Raji (cell line): Measurements from ENCODE around the gene LAMB4.

ENCODE experiments used
- POLR2A ChIP-seq: IDR thresholded peaks from 2 replicates; pipeline ENCODE4 v1.6.1; 2011; ENCODE audit warnings: low read depth, low read length, control low read depth; ENCODE audit not compliant: insufficient read depth

The LAMB4 gene

DNA sequence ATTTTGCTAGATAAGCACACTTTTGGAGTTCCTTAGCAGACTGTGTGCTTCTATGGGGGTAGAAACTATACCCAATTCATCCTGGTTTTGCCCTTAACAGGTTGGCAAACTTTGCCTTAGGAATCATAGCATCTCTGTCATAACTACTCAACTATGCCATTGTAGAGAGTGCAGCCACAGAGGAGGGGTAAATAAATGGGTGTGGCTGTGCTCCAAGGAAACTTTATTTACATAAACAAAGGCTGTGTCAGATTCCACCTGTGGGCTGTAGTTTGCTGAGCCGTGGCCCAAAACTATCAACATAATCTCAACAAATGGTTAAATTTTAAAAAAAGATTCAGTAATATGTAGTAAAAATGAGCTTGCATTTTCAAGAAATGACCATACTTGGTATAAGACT is 75.6 kb downstream of the LAMB4 start:
- no peak for TF ChIP-seq POLR2A

DNA sequence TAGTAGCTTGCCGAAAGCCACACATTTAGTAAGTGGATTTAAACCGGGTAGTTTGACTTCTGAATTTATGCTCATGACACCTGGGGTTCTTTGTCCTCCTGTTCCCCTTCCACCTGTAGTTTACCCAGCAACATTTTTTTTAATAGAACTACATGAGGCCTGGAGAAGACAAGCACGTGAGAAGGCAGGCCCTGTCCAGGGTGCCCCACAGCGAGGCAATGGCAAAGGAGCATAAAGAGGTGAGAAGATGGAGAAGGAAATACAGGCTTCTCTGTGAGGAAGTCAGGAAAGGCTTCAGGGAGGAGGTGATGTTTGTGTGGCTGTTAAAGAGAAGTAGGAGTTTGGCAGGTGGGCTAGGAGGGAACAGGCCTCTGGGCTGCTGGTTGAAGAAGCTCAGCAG is 76.9 kb downstream of the LAMB4 start:
- TF ChIP-seq POLR2A = no peak

DNA sequence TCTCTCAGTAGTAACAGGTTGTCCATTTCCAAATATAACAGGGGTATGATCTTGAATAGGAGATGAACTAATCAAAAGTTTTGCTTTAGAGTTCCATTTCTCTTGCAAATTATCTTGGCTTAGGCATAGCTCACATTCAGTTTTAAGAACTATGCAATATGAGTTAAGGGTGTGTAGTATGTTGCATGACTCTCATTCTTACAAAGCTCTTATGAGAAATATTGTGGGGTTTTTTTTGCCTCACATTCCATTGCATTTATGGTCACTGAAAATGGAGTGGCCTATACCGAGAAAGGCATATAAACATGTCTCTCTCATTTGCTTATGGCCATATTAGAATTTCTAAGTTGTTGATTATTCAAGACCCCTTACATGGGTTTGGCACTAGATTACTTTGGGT is 78.7 kb downstream of the LAMB4 start:
- TF ChIP-seq POLR2A = no peak

DNA sequence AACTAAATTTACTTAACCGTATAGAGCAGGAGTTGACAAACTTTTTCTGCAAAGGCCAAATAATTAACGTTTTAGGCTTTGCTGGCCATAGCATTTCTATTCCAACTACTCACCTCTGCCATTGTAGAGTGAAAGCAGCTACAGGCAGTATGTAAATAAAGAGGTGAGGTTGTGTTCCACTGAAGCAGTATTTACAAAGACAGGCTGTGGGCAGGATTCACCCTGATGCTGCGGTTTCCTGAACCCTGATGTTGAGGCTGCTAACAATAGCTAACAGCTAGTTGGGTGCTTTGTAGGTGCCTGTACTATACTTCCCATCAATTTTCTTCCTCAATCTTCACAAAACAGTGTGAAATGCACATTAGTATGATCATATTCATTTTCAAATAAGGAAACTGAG is 80.2 kb downstream of the LAMB4 start:
- TF ChIP-seq POLR2A = no peak

DNA sequence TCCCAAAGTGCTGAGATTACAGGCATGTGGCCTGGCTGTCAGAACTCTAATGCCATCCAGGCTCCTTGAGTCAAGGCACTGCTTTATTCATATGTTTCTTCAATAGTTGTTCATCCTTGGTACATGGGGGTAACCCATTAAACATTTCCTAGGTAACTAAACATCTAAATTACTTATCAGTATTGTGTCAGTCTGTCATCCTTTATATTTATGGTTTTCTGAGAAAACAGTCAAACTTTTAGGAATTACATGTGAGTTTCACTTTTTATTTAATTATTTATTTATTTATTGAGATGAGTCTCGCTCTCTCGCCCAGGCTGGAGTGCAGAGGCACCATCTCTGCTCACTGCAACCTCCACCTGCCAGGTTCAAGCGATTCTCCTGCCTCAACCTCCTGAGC is 81.7 kb downstream of the LAMB4 start:
- TF ChIP-seq POLR2A = no peak

DNA sequence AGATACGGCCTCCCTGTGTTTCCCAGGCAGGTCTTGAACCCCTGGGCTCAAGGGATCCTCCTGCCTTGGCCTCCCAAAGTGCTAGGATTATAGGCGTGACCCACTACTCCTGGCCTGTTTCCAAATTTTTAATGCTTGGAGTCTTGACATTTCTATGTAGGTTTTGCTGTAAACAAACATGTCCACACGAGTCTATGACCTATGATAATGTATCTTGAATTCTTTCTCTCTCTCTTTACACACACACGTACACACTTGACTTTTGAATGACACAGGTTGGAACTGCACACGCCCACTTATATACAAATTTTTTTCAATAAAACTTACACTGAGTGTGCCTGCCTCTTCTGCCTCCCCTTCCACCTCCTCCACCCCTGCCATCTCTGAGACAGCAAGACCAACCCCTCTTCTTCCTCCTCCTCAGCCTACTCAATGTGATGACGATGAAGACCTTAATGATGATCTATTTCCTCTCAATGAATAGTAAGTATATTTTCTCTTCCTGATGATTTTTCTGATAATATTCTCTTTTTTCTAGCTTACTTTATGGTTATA is 83.1 kb downstream of the LAMB4 start:
- no peak for TF ChIP-seq POLR2A

DNA sequence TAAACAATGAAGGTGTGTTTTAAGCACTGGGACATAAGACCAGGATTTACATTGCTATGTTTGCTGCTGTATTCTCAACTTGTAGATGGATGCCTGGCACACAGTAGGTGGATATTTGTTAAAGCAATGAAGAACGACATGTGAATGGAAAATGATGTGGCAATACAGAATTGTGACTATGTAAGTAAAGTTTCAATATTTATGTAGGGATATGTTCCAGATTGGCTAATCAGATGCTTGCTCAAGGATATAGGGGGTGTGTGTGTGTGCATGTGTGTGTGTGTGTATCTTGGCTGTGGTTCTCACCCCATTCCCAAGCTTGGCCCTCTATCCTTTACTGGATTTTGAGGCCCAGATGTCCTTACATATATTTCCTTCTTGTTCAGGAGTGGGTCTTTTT is 84.5 kb downstream of the LAMB4 start:
- TF ChIP-seq POLR2A = no peak

DNA sequence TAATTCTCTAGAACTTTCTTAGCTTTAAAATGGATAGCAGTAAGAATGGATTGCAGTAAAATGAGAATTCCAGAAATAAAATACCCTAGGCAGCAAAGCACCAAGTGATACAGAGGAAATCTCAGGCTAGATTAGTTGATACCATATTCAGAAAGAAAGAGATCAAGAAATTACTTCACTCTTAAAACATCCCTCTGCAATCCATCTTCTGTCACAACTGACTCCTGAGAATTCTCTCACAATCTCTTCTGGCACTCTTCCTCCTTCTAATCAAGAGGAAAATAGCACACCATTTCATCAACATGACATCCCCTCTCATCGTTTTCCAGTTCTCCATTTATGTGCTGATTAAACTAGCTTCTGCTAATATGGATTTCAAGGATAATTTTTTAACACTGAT is 85.0 kb downstream of the LAMB4 start:
- no peak for TF ChIP-seq POLR2A

DNA sequence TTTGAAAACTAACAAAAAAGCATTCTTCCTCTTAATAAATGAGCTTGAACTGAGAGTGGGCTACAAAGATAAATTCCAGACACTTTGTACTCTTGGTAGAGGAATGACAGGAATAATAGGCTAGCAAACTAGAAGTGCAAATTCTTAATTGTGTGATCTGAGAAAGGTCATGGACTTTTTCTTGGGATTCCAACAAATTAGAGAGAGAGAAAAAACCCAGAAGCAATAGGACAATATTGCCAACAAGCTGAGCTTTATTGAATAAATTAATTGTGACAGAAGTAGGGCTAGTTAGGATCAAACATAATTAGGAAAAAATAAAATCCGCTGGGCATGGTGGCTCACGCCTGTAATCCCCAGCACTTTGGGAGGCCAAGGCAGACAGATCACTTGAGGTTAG is 85.8 kb downstream of the LAMB4 start:
- no peak for TF ChIP-seq POLR2A

DNA sequence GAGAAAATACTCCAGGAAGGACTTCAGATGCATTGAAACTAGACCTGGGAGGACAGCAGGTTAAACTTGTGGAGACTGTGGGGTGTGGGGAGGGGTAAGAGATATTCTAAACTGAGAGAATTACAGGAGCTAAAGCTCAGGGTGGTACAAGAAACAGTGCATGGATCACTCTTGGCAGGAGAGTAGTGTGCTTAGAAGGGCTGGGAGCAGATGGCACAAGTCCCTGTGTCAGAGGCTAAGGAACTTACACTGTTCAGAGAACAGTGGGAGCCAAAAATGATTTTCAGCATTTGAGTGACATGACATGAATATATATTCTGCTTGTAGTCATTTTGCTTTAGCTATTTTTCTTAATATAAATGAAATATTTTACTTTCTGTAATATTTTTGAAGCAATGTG is 91.2 kb downstream of the LAMB4 start:
- no peak for TF ChIP-seq POLR2A

DNA sequence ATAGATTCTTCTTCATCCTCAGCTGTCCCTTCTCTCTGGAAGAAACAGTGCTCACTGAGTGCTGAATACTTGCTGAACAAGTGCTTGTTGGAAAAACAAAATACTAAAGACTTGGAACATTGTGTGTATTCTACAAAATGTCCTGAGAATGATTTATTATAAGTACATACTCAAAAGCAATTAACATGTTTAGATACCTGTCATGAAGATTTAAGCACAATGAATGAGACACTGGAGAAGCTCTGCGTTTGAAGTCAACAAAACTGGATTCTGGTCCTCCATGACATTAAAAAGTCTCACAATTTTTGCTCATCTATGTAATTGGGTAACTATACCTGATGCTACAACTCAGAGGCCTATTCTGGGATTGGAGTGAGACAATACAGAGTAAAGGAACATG is 92.4 kb downstream of the LAMB4 start:
- TF ChIP-seq POLR2A = no peak

DNA sequence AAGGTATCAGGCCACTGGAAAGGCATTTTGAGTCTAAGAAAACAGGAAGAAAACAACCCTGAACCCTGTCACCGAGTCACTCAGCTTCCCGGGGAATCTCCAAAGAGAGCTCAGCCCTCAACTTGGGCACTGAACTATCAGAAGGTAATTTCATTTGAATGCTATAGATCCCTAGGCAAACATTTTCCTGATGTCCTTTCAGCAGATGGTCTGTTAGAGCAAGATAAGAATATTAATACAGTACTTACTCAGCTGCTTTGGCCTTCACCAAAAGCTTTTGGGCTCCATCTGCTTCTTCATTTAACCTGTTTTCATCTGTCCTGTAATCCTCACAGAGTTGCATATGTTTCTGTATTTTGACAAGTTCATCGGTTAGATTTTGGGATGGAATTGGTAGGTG is 93.0 kb downstream of the LAMB4 start:
- no peak for TF ChIP-seq POLR2A

DNA sequence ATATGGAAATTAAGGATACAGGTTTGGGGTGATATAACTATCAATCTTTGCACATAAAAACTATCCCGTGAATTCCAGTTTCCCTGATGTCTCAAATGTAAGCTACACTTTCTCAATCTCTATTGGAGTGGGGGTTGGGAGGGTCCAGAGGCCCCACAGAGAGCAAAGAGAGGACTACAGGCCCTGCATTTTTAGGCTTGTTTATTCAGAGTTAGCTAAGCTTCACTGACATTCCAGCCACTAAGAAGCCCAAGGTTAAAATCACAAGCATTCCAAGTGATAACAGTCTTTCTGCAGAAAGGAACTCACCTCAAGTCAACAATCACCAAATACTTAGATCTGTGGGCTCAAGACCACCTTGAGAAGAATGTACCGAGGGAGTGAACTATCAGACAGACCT is 95.6 kb downstream of the LAMB4 start:
- TF ChIP-seq POLR2A = no peak

DNA sequence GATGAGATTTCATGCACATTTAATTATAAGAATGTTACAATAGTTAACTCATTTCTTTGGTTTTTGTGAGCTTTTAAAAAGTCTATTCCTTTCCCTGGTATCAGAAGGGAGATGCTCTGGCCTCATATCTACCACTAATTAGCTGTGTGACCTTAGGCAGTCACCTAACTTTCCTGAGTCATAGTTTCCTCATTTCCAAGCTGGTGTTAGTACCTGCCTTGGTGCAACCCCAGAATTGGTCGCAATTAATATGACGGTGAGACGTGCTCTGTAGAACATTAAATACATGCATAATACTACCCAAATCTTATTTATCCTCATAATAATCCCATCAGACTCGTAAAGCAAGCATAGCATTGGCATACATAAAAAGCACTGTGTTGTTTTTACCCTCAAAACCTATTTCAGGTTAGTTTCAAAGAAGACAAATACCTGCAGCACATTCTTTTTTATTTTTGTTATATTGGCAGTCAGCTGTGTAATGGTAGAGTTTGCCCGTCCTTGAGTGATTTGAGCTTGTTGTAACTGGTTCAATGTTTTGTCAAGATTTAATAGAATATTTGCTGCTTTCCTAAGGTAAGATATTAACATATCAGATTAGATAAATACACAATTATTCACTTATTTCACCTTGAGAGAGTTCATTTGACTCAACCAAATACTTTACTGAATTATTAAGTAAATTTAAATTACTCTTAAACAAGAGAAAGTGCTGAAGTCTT is 96.2 kb downstream of the LAMB4 start:
- TF ChIP-seq POLR2A = no peak

DNA sequence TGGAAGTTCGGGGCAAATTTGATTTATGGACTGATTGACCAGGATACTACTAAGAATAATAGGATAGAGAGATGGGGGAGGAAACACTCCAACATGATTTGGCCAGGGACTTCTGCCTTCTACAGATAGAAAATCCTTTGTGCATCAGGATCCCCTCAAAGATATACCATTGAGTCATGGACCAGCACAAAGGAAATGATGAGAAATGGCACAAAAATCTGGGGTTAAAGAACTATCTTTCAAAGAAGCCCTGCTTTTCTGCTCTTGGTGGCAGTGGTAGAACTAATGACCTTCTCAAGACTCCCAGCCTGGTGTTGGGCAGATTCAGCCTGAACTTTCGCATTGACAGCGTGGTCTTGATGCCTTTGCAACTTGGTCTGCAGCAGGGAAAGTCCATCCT is 99.6 kb downstream of the LAMB4 start:
- no peak for TF ChIP-seq POLR2A

DNA sequence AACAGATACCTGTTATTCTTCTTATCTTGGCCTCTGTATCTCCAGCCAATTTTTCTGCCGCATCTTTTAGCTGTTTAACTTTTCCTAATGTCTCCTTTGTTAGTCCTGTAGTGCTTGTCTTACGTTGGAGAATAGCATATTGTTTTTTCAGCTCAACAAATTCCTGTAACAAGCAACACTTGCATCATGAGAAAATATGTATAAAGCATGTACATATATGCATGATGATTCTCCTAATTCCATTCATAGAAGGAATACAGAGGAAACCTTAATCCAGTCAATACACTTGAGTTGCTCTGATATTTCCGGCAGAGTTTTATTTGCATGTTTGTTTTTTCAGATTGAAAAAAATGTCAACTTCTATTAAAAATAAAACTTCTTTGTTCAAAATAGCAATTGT is 101.1 kb downstream of the LAMB4 start:
- TF ChIP-seq POLR2A = no peak

DNA sequence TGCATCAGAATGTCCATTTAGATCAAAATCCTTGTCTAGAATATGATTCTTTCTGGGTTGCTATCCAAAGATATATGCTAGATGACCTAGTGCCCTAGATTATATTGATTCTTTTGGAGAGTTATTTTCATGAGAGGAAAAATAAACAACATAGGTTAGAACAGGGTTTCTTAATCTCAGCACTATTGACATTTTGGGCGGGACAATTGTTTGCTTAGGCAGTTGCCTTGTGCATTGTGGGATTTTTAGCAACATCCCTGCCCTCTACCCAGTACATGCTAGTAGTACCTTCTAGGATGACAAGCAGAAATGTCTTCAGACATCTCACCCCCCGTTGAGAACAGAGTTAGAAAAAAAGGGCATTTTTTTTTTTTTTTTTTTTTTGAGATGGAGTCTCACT is 102.0 kb downstream of the LAMB4 start:
- no peak for TF ChIP-seq POLR2A
